GM21825 (cell line): ENCODE results near the gene SV2B.
"Not testable (repeated sequence)": the region's sequence is repeated elsewhere in the genome, so short reads cannot be mapped to it uniquely, and the experiment has no call there.

Source experiments
- ATAC-seq: cut with Tn5 transposase; IDR thresholded peaks from one replicate; pipeline ENCODE4 v1.9.1; 2021; ENCODE audit warnings: mild to moderate bottlenecking, moderate library complexity; ENCODE audit not compliant: unreplicated experiment

The SV2B gene

GRCh38 chr15:91304210-91304609 lies 204.2 kb downstream of the SV2B start:
- ATAC-seq, result no peak

- no peak for ATAC-seq
These were observed 204.7 kb downstream of the SV2B start for GRCh38 chr15:91304786-91305185.

- no peak for ATAC-seq
These were observed 206.1 kb downstream of the SV2B start for GRCh38 chr15:91306144-91306543.

GRCh38 chr15:91307601-91308000 lies 207.5 kb downstream of the SV2B start:
- no peak for ATAC-seq

GRCh38 chr15:91308199-91308598 lies 208.1 kb downstream of the SV2B start:
- ATAC-seq, result no peak

- ATAC-seq, result no peak
These were observed 208.8 kb downstream of the SV2B start for GRCh38 chr15:91308855-91309254.

GRCh38 chr15:91311986-91312385 lies 211.9 kb downstream of the SV2B start:
- no peak for ATAC-seq

- ATAC-seq, result no peak
These were observed 216.1 kb downstream of the SV2B start for GRCh38 chr15:91316126-91316525.

- no peak for ATAC-seq
These were observed 218.5 kb downstream of the SV2B start for GRCh38 chr15:91318516-91318915.

- ATAC-seq, result no peak
These were observed 218.9 kb downstream of the SV2B start for GRCh38 chr15:91318931-91319330.

- ATAC-seq, result no peak
These were observed 219.5 kb downstream of the SV2B start for GRCh38 chr15:91319371-91320059.

- no peak for ATAC-seq
These were observed 220.0 kb downstream of the SV2B start for GRCh38 chr15:91320101-91320500.

- no peak for ATAC-seq
These were observed 229.9 kb downstream of the SV2B start for GRCh38 chr15:91329914-91330313.

- ATAC-seq, result no peak
These were observed 231.5 kb downstream of the SV2B start for GRCh38 chr15:91331581-91331980.

GRCh38 chr15:91335702-91336101 lies 235.6 kb downstream of the SV2B start:
- no peak for ATAC-seq

GRCh38 chr15:91336687-91337086 lies 236.6 kb downstream of the SV2B start:
- no peak for ATAC-seq

GRCh38 chr15:91338766-91339165 lies 238.7 kb downstream of the SV2B start:
- no peak for ATAC-seq

GRCh38 chr15:91342097-91342496 lies 242.0 kb downstream of the SV2B start:
- no peak for ATAC-seq

GRCh38 chr15:91344912-91345311 lies 244.9 kb downstream of the SV2B start:
- ATAC-seq, result not testable (repeated sequence)

- no peak for ATAC-seq
These were observed 245.7 kb downstream of the SV2B start for GRCh38 chr15:91345736-91346135.

- no peak for ATAC-seq
These were observed 246.2 kb downstream of the SV2B start for GRCh38 chr15:91346259-91346658.

GRCh38 chr15:91348752-91349500 lies 248.9 kb downstream of the SV2B start:
- ATAC-seq, result no peak
